Smooth muscle cell (in vitro differentiated cells): ENCODE results near the gene SRGAP1. TPM values are rescaled to one million over a fixed set of nuclear protein-coding genes. Genes with fewer than 3 reads are reported as not detected.

Experiments used
- DNase-seq: peaks from one replicate; lab custom pipeline; 2025; ENCODE audit not compliant: unreplicated experiment; lab: John Stamatoyannopoulos, UW
- H2AFZ ChIP-seq: fragments of 200-600 bp; sonication (generic); 2 replicates; pipeline ENCODE4 v1.6.0; 2016; ENCODE audit warnings: antibody characterized with exemption, low read depth, mild to moderate bottlenecking
- H3F3A ChIP-seq: fragments of 200-600 bp; sonication (generic); 2 replicates; pipeline ENCODE4 v1.6.0; 2017; ENCODE audit warnings: antibody characterized with exemption, low read depth
- H3K27ac ChIP-seq: fragments of 200-600 bp; sonication (generic); 2 replicates; pipeline ENCODE4 v1.5.1; 2016; ENCODE audit warnings: low read depth, mild to moderate bottlenecking
- H3K27me3 ChIP-seq: fragments of 200-600 bp; sonication (generic); 2 replicates; pipeline ENCODE4 v1.6.1; 2016; ENCODE audit warnings: low read depth, mild to moderate bottlenecking
- H3K36me3 ChIP-seq: fragments of 200-600 bp; sonication (generic); 2 replicates; pipeline ENCODE4 v1.5.1; 2016; ENCODE audit warnings: low read depth
- H3K4me1 ChIP-seq: fragments of 200-600 bp; sonication (generic); 2 replicates; pipeline ENCODE4 v1.5.1; 2016; ENCODE audit warnings: low read depth
- H3K4me2 ChIP-seq: fragments of 200-600 bp; sonication (generic); 2 replicates; pipeline ENCODE4 v1.6.0; 2016; ENCODE audit warnings: mild to moderate bottlenecking
- H3K4me3 ChIP-seq: fragments of 200-600 bp; sonication (generic); 2 replicates; pipeline ENCODE4 v1.5.1; 2016; ENCODE audit warnings: mild to moderate bottlenecking
- H3K79me2 ChIP-seq: fragments of 200-600 bp; sonication (generic); 2 replicates; pipeline ENCODE4 v1.6.0; 2016; ENCODE audit warnings: low read depth, mild to moderate bottlenecking
- H3K9ac ChIP-seq: fragments of 200-600 bp; sonication (generic); 2 replicates; pipeline ENCODE4 v1.6.0; 2016; ENCODE audit warnings: low read depth
- H3K9me3 ChIP-seq: fragments of 200-600 bp; sonication (generic); replicated peaks from 2 replicates; pipeline ENCODE4 v1.5.1; 2016; ENCODE audit warnings: low read depth
- H4K20me1 ChIP-seq: fragments of 200-600 bp; sonication (generic); 2 replicates; pipeline ENCODE4 v1.6.0; 2016; ENCODE audit warnings: low read depth
- WGBS: methylation state at CpG from one replicate; pipeline ENCODE4 v1.1.7; 2016; ENCODE audit warnings: low lambda C conversion rate; 5-methylcytosine and 5-hydroxymethylcytosine counted together
- polyA plus RNA-seq: library from polyadenylated mRNA; unstranded; fragments of >200 nt; fragmentation: Nextera tagmentation; extraction: Ambion mirVana; gene quantifications from 2 replicates; pipeline ENCODE4 v1.2.1, GENCODE V29; 2016
- total RNA-seq: library from RNA; depleted of rRNA; stranded (reverse); fragments of >200 nt; gene quantifications from 2 replicates; pipeline ENCODE4 v1.2.3, GENCODE V29; 2014
- TF ChIP-seq, protein P1 (sequence below): fragments of 200-600 bp; sonication (generic); IDR thresholded peaks from 2 replicates; pipeline ENCODE4 v1.5.1; 2017; ENCODE audit warnings: borderline replicate concordance, mild to moderate bottlenecking, antibody characterized with exemption; ENCODE audit not compliant: insufficient read depth, poor library complexity, severe bottlenecking

The SRGAP1 gene
- total and polyA plus RNA-seq, 2 experiments from 2014 or later: 4.0 to 5.9 TPM

DNA sequence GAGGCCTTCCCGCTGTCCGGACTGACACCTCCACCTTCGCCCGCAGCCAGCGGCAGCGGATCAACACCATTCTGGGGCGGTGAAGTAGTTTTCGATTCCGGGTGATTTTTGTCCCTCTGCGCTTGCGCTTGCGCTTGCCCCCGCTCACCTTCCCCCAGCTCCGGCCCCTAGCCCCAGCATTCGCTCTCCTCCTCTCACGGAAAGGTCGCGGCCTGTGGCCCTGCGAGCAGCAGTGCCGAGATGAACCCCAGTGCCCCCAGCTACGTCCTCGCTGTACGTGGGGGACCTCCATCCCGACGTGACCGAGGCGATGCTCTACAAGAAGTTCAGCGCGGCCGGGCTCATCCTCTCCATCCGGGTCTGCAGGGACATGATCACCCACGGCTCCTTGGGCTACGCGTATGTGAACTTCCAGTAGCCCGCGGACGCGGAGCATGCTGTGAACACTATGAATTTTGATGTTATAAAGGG lies 22.7 kb upstream of the SRGAP1 start:
- Histone ChIP-seq H3K36me3 (no peaks in the 10 kb centered on the region), H4K20me1 (no peaks in the 10 kb centered on the region), H3K9me3 (no peaks in the 10 kb centered on the region), H3K9ac (no peak overlapping the region), H3K27me3 (no peaks in the 10 kb centered on the region), H3K27ac (no peak overlapping the region), H2AFZ (no peak overlapping the region), H3K4me2 (no peak overlapping the region), H3F3A (no peaks in the 10 kb centered on the region), H3K4me1 (no peaks in the 10 kb centered on the region), H3K4me3 (no peak overlapping the region), H3K79me2 (no peaks in the 10 kb centered on the region)
- no peak for DNase-seq
- 97% methylated on average over 38 of the region's 38 CpGs for WGBS
- TF ChIP-seq, protein P1, sequence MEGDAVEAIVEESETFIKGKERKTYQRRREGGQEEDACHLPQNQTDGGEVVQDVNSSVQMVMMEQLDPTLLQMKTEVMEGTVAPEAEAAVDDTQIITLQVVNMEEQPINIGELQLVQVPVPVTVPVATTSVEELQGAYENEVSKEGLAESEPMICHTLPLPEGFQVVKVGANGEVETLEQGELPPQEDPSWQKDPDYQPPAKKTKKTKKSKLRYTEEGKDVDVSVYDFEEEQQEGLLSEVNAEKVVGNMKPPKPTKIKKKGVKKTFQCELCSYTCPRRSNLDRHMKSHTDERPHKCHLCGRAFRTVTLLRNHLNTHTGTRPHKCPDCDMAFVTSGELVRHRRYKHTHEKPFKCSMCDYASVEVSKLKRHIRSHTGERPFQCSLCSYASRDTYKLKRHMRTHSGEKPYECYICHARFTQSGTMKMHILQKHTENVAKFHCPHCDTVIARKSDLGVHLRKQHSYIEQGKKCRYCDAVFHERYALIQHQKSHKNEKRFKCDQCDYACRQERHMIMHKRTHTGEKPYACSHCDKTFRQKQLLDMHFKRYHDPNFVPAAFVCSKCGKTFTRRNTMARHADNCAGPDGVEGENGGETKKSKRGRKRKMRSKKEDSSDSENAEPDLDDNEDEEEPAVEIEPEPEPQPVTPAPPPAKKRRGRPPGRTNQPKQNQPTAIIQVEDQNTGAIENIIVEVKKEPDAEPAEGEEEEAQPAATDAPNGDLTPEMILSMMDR: no peak

DNA sequence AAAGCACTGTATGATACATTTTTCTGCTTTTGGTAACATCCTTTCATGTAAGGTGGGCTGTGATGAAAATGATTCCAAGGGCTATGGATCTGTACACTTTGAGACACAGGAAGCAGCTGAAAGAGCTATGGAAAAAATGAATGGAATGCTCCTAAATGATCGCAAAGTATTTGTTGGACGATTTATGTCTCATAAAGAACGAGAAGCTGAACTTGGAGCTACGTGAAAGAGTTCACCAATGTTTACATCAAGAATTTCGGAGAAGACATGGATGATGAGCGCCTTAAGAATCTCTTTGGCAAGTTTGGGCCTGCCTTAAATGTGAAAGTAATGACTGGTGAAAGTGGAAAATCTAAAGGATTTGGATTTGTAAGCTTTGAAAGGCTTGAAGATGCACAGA lies 22.1 kb upstream of the SRGAP1 start:
- Histone ChIP-seq H3K9me3 (no peaks in the 10 kb centered on the region), H3K9ac (no peak overlapping the region), H3K27me3 (no peaks in the 10 kb centered on the region), H3F3A (no peaks in the 10 kb centered on the region), H2AFZ (no peak overlapping the region), H3K36me3 (no peaks in the 10 kb centered on the region), H3K27ac (no peak overlapping the region), H3K4me1 (no peaks in the 10 kb centered on the region), H3K79me2 (no peaks in the 10 kb centered on the region), H3K4me3 (no peak overlapping the region), H3K4me2 (no peak overlapping the region), H4K20me1 (no peaks in the 10 kb centered on the region)
- 54% methylated on average over 6 of the region's 6 CpGs for WGBS
- TF ChIP-seq, protein P1: no peak
- DNase-seq: no peak

DNA sequence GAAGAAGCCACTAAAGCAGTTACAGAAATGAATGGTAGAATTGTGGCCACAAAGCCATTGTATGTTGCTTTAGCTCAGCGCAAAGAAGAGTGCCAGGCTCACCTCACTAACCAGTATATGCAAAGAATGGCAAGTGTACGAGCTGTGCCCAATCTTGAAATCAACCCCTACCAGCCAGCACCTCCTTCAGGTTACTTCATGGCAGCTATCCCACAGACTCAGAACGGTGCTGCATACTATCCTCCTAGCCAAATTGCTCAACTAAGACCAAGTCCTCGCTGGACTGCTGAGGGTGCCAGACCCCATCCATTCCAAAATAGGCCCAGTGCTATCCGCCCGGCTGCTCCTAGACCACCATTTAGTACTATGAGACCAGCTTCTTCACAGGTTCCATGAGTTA lies 21.5 kb upstream of the SRGAP1 start:
- Histone ChIP-seq H3K36me3 (no peaks in the 10 kb centered on the region), H3K9me3 (no peaks in the 10 kb centered on the region), H3K79me2 (no peaks in the 10 kb centered on the region), H3K4me3 (no peak overlapping the region), H4K20me1 (no peaks in the 10 kb centered on the region), H3K9ac (no peak overlapping the region), H3K27ac (no peak overlapping the region), H2AFZ (no peak overlapping the region), H3K27me3 (no peaks in the 10 kb centered on the region), H3F3A (no peaks in the 10 kb centered on the region), H3K4me2 (no peak overlapping the region), H3K4me1 (no peaks in the 10 kb centered on the region)
- no peak for DNase-seq
- TF ChIP-seq, protein P1: no peak
- WGBS: 92% methylated on average over 6 of the region's 6 CpGs

DNA sequence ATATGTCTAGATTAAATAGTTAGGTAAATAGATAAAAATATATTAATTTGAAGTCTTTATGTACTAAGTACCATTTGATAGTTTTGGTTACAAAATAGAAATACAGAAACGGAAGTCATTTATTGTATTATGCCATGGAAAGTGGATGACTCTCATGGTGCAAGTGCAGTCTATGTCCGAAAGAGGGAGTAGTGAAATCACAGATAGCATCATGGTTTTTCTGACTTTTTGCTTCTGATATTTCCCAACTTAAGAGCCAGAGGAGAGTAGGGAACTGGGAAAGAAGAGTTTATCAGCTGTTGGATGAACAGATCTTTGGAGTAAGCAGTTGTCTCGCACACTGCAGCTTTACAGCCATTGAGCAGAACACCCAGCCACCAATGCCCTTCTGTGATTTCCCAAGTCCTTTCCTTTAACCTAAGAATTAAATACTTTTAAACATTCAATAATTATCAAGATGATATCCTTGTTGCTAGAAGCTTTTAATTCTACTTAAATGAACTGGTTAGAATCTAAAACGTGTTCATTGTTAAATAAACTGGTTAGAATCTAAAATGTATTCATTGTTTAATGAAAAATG lies 18.4 kb upstream of the SRGAP1 start:
- 24% methylated on average over 4 of the region's 4 CpGs for WGBS
- H3K9me3 ChIP-seq: no peaks in the 10 kb centered on the region
- H2AFZ ChIP-seq: peak overlapping the region; percentile 78
- H3K4me2 ChIP-seq: no peak overlapping the region
- no peaks in the 10 kb centered on the region for H3K36me3 ChIP-seq
- no peak overlapping the region for H3K27ac ChIP-seq
- no peak overlapping the region for H3K4me3 ChIP-seq
- TF ChIP-seq, protein P1: peak; percentile 82
- H3K9ac ChIP-seq: no peak overlapping the region
- no peaks in the 10 kb centered on the region for H4K20me1 ChIP-seq
- DNase-seq: no peak
- H3K27me3 ChIP-seq: no peaks in the 10 kb centered on the region
- no peaks in the 10 kb centered on the region for H3F3A ChIP-seq
- no peaks in the 10 kb centered on the region for H3K79me2 ChIP-seq
- no peaks in the 10 kb centered on the region for H3K4me1 ChIP-seq
